ENCODE results near the gene LGALS7B.
"Not testable (repeated sequence)": the region's sequence is repeated elsewhere in the genome, so short reads cannot be mapped to it uniquely, and the experiment has no call there.

LGALS7B gene

DNA sequence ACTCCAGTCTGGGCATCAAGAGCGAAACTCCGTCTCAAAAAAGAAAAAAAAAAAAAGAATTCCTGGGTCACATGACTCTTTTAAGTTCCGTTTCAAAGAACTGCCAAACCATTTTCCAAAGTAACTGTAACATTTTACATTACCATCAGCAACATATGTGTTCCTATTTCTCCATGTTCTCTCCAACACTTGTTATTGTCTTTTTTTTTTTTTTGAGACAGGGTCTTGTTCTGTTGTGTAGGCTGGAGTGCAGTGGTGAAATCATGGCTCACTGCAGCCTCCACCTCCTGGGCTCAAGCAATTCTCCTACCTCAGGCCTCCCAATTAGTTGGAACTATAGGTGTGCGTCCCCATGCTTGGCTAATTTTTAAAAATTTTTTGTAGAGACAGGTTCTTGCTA, 6.5 kb downstream of the LGALS7B start:
- H3K79me2 ChIP-seq (ENCODE audit: low read length), result no peaks in the 10 kb centered on the region
- H3K27ac ChIP-seq (ENCODE audit: low read length), result no peak overlapping the region
- H3K9me2 ChIP-seq (replicated peaks; ENCODE audit: insufficient read depth, low read length), result no peaks in the 10 kb centered on the region
- H3K27me3 ChIP-seq (replicated peaks; ENCODE audit: insufficient read depth, low read length), result peaks cover 43% of the 10 kb centered on the region
- TF ChIP-seq EZH2phosphoT487 (IDR thresholded peaks at IDR 0.05; ENCODE audit: low read length), result no peak
- TF ChIP-seq, protein P1, sequence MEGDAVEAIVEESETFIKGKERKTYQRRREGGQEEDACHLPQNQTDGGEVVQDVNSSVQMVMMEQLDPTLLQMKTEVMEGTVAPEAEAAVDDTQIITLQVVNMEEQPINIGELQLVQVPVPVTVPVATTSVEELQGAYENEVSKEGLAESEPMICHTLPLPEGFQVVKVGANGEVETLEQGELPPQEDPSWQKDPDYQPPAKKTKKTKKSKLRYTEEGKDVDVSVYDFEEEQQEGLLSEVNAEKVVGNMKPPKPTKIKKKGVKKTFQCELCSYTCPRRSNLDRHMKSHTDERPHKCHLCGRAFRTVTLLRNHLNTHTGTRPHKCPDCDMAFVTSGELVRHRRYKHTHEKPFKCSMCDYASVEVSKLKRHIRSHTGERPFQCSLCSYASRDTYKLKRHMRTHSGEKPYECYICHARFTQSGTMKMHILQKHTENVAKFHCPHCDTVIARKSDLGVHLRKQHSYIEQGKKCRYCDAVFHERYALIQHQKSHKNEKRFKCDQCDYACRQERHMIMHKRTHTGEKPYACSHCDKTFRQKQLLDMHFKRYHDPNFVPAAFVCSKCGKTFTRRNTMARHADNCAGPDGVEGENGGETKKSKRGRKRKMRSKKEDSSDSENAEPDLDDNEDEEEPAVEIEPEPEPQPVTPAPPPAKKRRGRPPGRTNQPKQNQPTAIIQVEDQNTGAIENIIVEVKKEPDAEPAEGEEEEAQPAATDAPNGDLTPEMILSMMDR (IDR thresholded peaks at IDR 0.05; ENCODE audit: low read length), result no peak
- TF ChIP-seq EZH2 (optimal IDR thresholded peaks at IDR 0.05; ENCODE audit: low read depth, low read length), result no peak
- no peaks in the 10 kb centered on the region for H3K36me3 ChIP-seq (replicated peaks; ENCODE audit: insufficient read depth, low read length)
- no peak overlapping the region for H3K9ac ChIP-seq (ENCODE audit: low read length)
- DNase-seq, result no peak
- no peaks in the 10 kb centered on the region for H3F3A ChIP-seq (ENCODE audit: insufficient read depth, low read length)
- H3K4me1 ChIP-seq (ENCODE audit: low read length), result no peaks in the 10 kb centered on the region
- H3K4me2 ChIP-seq (ENCODE audit: low read depth, low read length), result no peak overlapping the region
- no peaks in the 10 kb centered on the region for H3K9me3 ChIP-seq (replicated peaks; ENCODE audit: insufficient read depth, low read length)
- H4K20me1 ChIP-seq (ENCODE audit: insufficient read depth, low read length), result no peaks in the 10 kb centered on the region
- H3K4me3 ChIP-seq (ENCODE audit: low read length), result no peak overlapping the region
- no peak overlapping the region for H2AFZ ChIP-seq (ENCODE audit: low read length)

DNA sequence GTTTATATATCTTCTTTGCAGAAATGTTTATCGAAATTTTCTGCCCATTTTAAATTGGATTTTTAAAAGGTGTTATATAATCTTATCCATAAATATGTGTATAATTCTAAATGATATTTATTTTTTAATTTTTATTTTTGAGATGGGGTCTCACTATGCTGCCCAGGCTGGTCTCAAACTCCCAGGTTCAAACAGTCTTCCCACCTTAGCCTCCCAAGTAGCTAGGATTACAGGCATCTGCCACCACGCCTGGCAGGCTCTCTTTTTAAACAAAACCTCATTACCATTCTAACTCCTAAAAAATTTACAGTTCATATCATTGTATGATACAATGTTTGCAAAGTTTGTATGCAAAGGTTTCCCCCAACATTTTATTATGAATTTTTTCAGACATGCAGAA, 7.2 kb downstream of the LGALS7B start:
- Histone ChIP-seq H4K20me1 (ENCODE audit: insufficient read depth, low read length) (no peaks in the 10 kb centered on the region), H3K79me2 (ENCODE audit: low read length) (no peaks in the 10 kb centered on the region), H3K36me3 (replicated peaks; ENCODE audit: insufficient read depth, low read length) (no peaks in the 10 kb centered on the region), H3F3A (ENCODE audit: insufficient read depth, low read length) (no peaks in the 10 kb centered on the region), H3K4me3 (ENCODE audit: low read length) (no peak overlapping the region), H3K9me2 (replicated peaks; ENCODE audit: insufficient read depth, low read length) (no peaks in the 10 kb centered on the region), H3K4me2 (ENCODE audit: low read depth, low read length) (no peak overlapping the region), H3K4me1 (ENCODE audit: low read length) (no peaks in the 10 kb centered on the region), H3K9ac (ENCODE audit: low read length) (no peak overlapping the region), H3K27me3 (replicated peaks; ENCODE audit: insufficient read depth, low read length) (peaks cover 49% of the 10 kb centered on the region), H3K9me3 (replicated peaks; ENCODE audit: insufficient read depth, low read length) (no peaks in the 10 kb centered on the region), H2AFZ (ENCODE audit: low read length) (no peak overlapping the region), H3K27ac (ENCODE audit: low read length) (no peak overlapping the region)
- TF ChIP-seq EZH2phosphoT487 (IDR thresholded peaks at IDR 0.05; ENCODE audit: low read length), result no peak
- TF ChIP-seq EZH2 (optimal IDR thresholded peaks at IDR 0.05; ENCODE audit: low read depth, low read length), result no peak
- TF ChIP-seq, protein P1 (IDR thresholded peaks at IDR 0.05; ENCODE audit: low read length), result no peak
- DNase-seq, result no peak

DNA sequence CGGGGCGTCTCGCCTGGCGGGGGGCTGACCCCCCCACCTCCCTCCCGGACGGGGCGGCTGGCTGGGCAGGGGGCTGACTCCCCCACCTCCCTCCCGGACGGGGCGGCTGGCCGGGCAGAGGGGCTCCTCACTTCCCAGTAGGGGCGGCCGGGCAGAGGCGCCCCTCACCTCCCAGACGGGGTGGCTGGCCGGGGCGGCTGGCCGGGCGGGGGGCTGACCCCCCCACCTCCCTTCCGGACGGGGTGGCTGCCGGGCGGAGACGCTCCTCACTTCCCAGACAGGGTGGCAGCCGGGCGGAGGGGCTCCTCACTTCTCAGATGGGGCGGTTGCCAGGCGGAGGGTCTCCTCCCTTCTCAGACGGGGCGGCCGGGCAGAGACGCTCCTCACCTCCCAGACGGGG, 8.8 kb downstream of the LGALS7B start:
- H3K4me1 ChIP-seq (ENCODE audit: low read length); DNase-seq; H3K9me3 ChIP-seq (replicated peaks; ENCODE audit: insufficient read depth, low read length); H3K9me2 ChIP-seq (replicated peaks; ENCODE audit: insufficient read depth, low read length); H3K4me3 ChIP-seq (ENCODE audit: low read length); H2AFZ ChIP-seq (ENCODE audit: low read length); H3K79me2 ChIP-seq (ENCODE audit: low read length); H3K36me3 ChIP-seq (replicated peaks; ENCODE audit: insufficient read depth, low read length); H4K20me1 ChIP-seq (ENCODE audit: insufficient read depth, low read length); H3K27ac ChIP-seq (ENCODE audit: low read length); H3K4me2 ChIP-seq (ENCODE audit: low read depth, low read length); H3K9ac ChIP-seq (ENCODE audit: low read length); H3F3A ChIP-seq (ENCODE audit: insufficient read depth, low read length): not testable (repeated sequence)
- H3K27me3 ChIP-seq (replicated peaks; ENCODE audit: insufficient read depth, low read length), result peaks cover 60% of the 10 kb centered on the region

DNA sequence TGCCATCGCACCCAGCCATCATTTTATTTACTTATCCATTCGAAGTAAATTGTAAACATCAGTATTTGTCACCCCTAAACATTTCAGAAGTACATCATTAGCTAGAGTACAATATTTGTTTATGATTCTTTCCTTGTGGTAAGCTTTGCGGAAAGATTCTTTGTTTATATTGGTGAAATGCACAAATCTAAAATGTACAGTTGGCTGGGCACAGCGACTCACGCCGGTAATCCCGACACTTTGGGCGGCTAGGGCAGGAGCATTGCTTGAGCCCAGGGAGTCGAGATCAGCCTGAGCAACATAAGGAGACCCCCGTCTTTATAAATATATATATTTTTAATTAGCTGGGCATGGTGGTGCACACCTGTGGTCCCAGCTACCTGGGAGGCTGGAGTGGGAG, 10.1 kb downstream of the LGALS7B start:
- H3K36me3 ChIP-seq (replicated peaks; ENCODE audit: insufficient read depth, low read length), result no peaks in the 10 kb centered on the region
- no peaks in the 10 kb centered on the region for H3F3A ChIP-seq (ENCODE audit: insufficient read depth, low read length)
- TF ChIP-seq, protein P1 (IDR thresholded peaks at IDR 0.05; ENCODE audit: low read length), result no peak
- H3K9me3 ChIP-seq (replicated peaks; ENCODE audit: insufficient read depth, low read length), result no peaks in the 10 kb centered on the region
- no peaks in the 10 kb centered on the region for H3K4me1 ChIP-seq (ENCODE audit: low read length)
- H3K4me2 ChIP-seq (ENCODE audit: low read depth, low read length), result no peak overlapping the region
- H4K20me1 ChIP-seq (ENCODE audit: insufficient read depth, low read length), result no peaks in the 10 kb centered on the region
- no peak for DNase-seq
- no peak overlapping the region for H3K27ac ChIP-seq (ENCODE audit: low read length)
- no peaks in the 10 kb centered on the region for H3K79me2 ChIP-seq (ENCODE audit: low read length)
- no peak overlapping the region for H2AFZ ChIP-seq (ENCODE audit: low read length)
- H3K4me3 ChIP-seq (ENCODE audit: low read length), result no peak overlapping the region
- H3K27me3 ChIP-seq (replicated peaks; ENCODE audit: insufficient read depth, low read length), result peaks cover 59% of the 10 kb centered on the region
- no peaks in the 10 kb centered on the region for H3K9me2 ChIP-seq (replicated peaks; ENCODE audit: insufficient read depth, low read length)
- no peak overlapping the region for H3K9ac ChIP-seq (ENCODE audit: low read length)

Data from MM.1S (cell line).